Fibroblast of pulmonary artery (primary cell): ENCODE results near the gene CCDC127.

ENCODE experiments used
- DNase-seq: peaks from one replicate; pipeline ENCODE4 v3.0.0-alpha.2; 2010; ENCODE audit warnings: low read depth
- H3K4me3 ChIP-seq: replicated peaks from 2 replicates; pipeline ENCODE4 v1.5.1; 2011; ENCODE audit warnings: low read depth, mild to moderate bottlenecking, control low read depth, low read length, moderate library complexity
- CTCF ChIP-seq: IDR thresholded peaks from 2 replicates; pipeline ENCODE4 v1.5.1; 2011; ENCODE audit warnings: mild to moderate bottlenecking, control low read depth, low read length, inconsistent platforms; ENCODE audit errors: missing control alignments

CCDC127 gene

GRCh38 chr5:163841-164240, 54.1 kb downstream of the CCDC127 start:
- no peak for TF ChIP-seq CTCF
- H3K4me3 ChIP-seq = no peak overlapping the region
- DNase-seq = no peak

GRCh38 chr5:163338-163620, 54.7 kb downstream of the CCDC127 start:
- no peak overlapping the region for H3K4me3 ChIP-seq
- no peak for DNase-seq
- TF ChIP-seq CTCF = no peak

GRCh38 chr5:162565-163337, 55.2 kb downstream of the CCDC127 start:
- DNase-seq = no peak
- TF ChIP-seq CTCF = no peak
- no peak overlapping the region for H3K4me3 ChIP-seq

- no peak for TF ChIP-seq CTCF
- DNase-seq = no peak
- no peak overlapping the region for H3K4me3 ChIP-seq
These were observed 55.8 kb downstream of the CCDC127 start for GRCh38 chr5:162190-162564.

- no peak overlapping the region for H3K4me3 ChIP-seq
- TF ChIP-seq CTCF = no peak
- no peak for DNase-seq
These were observed 56.2 kb downstream of the CCDC127 start for GRCh38 chr5:161803-162110.

- TF ChIP-seq CTCF = no peak
- H3K4me3 ChIP-seq = no peak overlapping the region
- no peak for DNase-seq
These were observed 56.8 kb downstream of the CCDC127 start for GRCh38 chr5:160921-161802.

GRCh38 chr5:160173-160510, 57.8 kb downstream of the CCDC127 start:
- H3K4me3 ChIP-seq = no peak overlapping the region
- TF ChIP-seq CTCF = no peak
- no peak for DNase-seq
